ENCODE data around the gene HTATIP2. TPM values are rescaled to one million over a fixed set of nuclear protein-coding genes. Genes with fewer than 3 reads are reported as not detected.

Gene HTATIP2
- total and polyA plus RNA-seq, 2 of the 4 experiments (the other 2 are of a cell fraction) = 7.2 to 11.6 TPM

DNA sequence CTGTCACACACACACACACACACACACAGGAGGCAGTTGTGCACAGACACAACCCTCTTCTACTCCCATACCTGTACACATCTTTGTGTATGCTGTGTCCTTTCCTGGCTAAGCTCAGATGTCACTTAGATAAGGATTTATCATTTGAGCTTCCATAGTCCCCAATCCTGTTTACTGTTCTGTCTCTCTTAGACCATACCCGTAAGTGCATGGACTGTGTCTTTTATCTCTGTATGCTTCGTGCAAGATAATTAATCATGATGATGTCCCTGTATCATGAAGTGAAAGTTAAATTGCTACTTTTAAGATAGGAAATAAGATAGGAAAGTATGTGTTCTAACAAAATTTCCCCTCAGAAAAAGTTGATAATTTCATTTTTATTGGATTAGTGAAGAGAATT is 54.3 kb downstream of the HTATIP2 start:
- no peak for DNase-seq
- H3K4ac ChIP-seq (ENCODE audit: low read depth, low read length) = no peak overlapping the region
- H3K27ac ChIP-seq (ENCODE audit: insufficient read depth, low read length) = no peak overlapping the region
- H3K4me2 ChIP-seq (ENCODE audit: low read depth, low read length) = no peak overlapping the region
- no TSS peak for BruUV-seq (replicated peaks)
- H4K5ac ChIP-seq (ENCODE audit: low read depth, low read length) = no peak overlapping the region
- H2AK5ac ChIP-seq (ENCODE audit: low read depth, low read length) = no peak overlapping the region
- H4K8ac ChIP-seq (ENCODE audit: low read depth in 2 of 2, low read length in 2 of 2) = no peak overlapping the region
- ATAC-seq (ENCODE audit: low read depth) = no peak
- H3K4me3 ChIP-seq (ENCODE audit: insufficient read depth, low read depth, low read length) = no peak overlapping the region
- H3K14ac ChIP-seq (replicated peaks; ENCODE audit: low read depth, low read length) = no peak overlapping the region
- no peak overlapping the region for H3K23ac ChIP-seq (ENCODE audit: low read depth, low read length)
- no peak overlapping the region for H2BK5ac ChIP-seq (ENCODE audit: low read depth, low read length, poor library complexity, severe bottlenecking)
- in situ Hi-C loops (cut with MboI; ENCODE audit: low sequenced_read_pairs) = no loop called here
- POLR2A ChIA-PET (ENCODE audit: unreplicated experiment) = no interaction called here
- no peak overlapping the region for H3K9ac ChIP-seq (ENCODE audit: low read depth, low read length)
- H3K4me1 ChIP-seq (ENCODE audit: control insufficient read depth, insufficient read depth, low read length) = no peaks in the 10 kb centered on the region
- peaks cover 3% of the 10 kb centered on the region; the same call in 1 of the 2 replicates for H3K36me3 ChIP-seq (ENCODE audit: control insufficient read depth, insufficient read depth, low read length)
- intact Hi-C loops (cut with micrococcal nuclease) = no loop called here
- H3K18ac ChIP-seq (ENCODE audit: low read depth, low read length) = no peak overlapping the region
- no peak overlapping the region for H4K91ac ChIP-seq (ENCODE audit: insufficient read depth, low read depth, low read length)
- no peak overlapping the region for H2AK9ac ChIP-seq (replicated peaks; ENCODE audit: low read depth, low read length, poor library complexity)
- CTCF ChIA-PET = interaction anchor here (1.5 kb wide), 1 partner anchor 20 kb away, joined by 5 read pairs; no protein-coding TSS in a partner anchor
- H2BK20ac ChIP-seq (ENCODE audit: low read depth, low read length) = no peak overlapping the region
- no CpG with 5 or more reads among the region's 2 CpGs for WGBS, 2 experiments (ENCODE audit: extremely low coverage in 2 of 2, insufficient read length in 1 of 2)
- no peak overlapping the region for H2BK120ac ChIP-seq (ENCODE audit: low read depth, low read length)
- H3K27me3 ChIP-seq (ENCODE audit: control insufficient read depth, insufficient read depth, low read length) = no peaks in the 10 kb centered on the region
- dilution Hi-C loops (cut with HindIII; ENCODE audit: low sequenced_read_pairs, unreplicated experiment) = no loop called here
- H4K20me1 ChIP-seq (ENCODE audit: insufficient read depth, low read length) = no peaks in the 10 kb centered on the region
- no peak overlapping the region for H2BK15ac ChIP-seq (ENCODE audit: low read depth, low read length)
- H2AFZ ChIP-seq (replicated peaks; ENCODE audit: low read length, poor library complexity) = no peak overlapping the region
- peaks cover 5% of the 10 kb centered on the region; the same call in 1 of the 2 replicates for H3K9me1 ChIP-seq (ENCODE audit: insufficient read depth, low read length)
- H3K9me3 ChIP-seq (ENCODE audit: control insufficient read depth, insufficient read depth, low read length) = no peaks in the 10 kb centered on the region
- H3K56ac ChIP-seq (ENCODE audit: extremely low read depth, insufficient read depth, low read length) = no peak overlapping the region
- TF ChIP-seq, protein P1, sequence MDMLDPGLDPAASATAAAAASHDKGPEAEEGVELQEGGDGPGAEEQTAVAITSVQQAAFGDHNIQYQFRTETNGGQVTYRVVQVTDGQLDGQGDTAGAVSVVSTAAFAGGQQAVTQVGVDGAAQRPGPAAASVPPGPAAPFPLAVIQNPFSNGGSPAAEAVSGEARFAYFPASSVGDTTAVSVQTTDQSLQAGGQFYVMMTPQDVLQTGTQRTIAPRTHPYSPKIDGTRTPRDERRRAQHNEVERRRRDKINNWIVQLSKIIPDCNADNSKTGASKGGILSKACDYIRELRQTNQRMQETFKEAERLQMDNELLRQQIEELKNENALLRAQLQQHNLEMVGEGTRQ (IDR thresholded peaks at IDR 0.05; ENCODE audit: low read depth, low read length) = no peak
- TF ChIP-seq FOS (IDR thresholded peaks at IDR 0.05; ENCODE audit: low read depth, low read length) (no peak), CTCF (conservative IDR thresholded peaks at IDR 0.05; ENCODE audit: low read depth, low read length) (no peak), RAD21 (IDR thresholded peaks at IDR 0.05; ENCODE audit: low read length) (no peak), POLR2A (IDR thresholded peaks at IDR 0.05; ENCODE audit: low read depth, low read length) (no peak), MAFK (IDR thresholded peaks at IDR 0.05; ENCODE audit: low read depth, low read length) (no peak), RFX5 (IDR thresholded peaks at IDR 0.05; ENCODE audit: low read depth, low read length) (no peak), CHD1 (IDR thresholded peaks at IDR 0.05; ENCODE audit: low read depth, low read length) (no peak), MXI1 (IDR thresholded peaks at IDR 0.05; ENCODE audit: borderline replicate concordance, low read depth, low read length) (no peak)
- TF ChIP-seq, protein P2, sequence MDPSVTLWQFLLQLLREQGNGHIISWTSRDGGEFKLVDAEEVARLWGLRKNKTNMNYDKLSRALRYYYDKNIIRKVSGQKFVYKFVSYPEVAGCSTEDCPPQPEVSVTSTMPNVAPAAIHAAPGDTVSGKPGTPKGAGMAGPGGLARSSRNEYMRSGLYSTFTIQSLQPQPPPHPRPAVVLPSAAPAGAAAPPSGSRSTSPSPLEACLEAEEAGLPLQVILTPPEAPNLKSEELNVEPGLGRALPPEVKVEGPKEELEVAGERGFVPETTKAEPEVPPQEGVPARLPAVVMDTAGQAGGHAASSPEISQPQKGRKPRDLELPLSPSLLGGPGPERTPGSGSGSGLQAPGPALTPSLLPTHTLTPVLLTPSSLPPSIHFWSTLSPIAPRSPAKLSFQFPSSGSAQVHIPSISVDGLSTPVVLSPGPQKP (IDR thresholded peaks at IDR 0.05; ENCODE audit: borderline replicate concordance, low read depth, low read length) = no peak
- H3K79me1 ChIP-seq (ENCODE audit: low read depth in 1 of 2, low read length in 2 of 2) = no peaks in the 10 kb centered on the region

Data from IMR-90 (cell line).